ENCODE data around the gene LAMTOR5. TPM values are rescaled to one million over a fixed set of nuclear protein-coding genes. Genes with fewer than 3 reads are reported as not detected.

Gene LAMTOR5
- total and polyA plus RNA-seq, 7 donors: 61.2 to 543 (median 117) TPM

DNA sequence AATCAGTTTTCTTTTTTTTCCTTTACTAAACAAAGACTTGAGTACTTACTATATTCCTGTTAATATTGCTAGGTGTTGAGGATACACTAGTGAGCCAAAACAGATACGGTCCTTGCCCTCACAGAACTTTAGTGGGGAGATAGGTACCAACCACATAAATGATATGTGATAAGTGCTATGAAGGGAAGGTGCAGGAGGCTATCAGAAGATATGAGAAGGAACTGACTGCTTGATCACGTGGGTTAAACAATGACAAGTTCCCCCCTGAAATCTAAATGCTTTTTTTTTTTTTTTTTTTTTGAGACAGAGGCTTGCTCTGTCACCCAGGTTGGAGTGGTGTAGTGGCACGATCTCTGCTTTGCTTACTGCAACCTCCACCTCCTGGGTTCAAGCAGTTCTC, 43.3 kb downstream of the LAMTOR5 start:
- Histone ChIP-seq H3K27me3 (no peaks in the 10 kb centered on the region), H3K9me3 (no peaks in the 10 kb centered on the region), H3K27ac (no peak overlapping the region), H3K4me3 (no peak overlapping the region), H3K36me3 (peaks cover 0 to 38% (median 0%) of the 10 kb centered on the region in 4 donors), H3K4me1 (no peaks in the 10 kb centered on the region)
- WGBS, 2 donors: 94 to 97% methylated on average over 3 of the region's 3 CpGs
- TF ChIP-seq POLR2A (IDR thresholded peaks at IDR 0.05): no peak
- TF ChIP-seq EP300 (IDR thresholded peaks at IDR 0.05): no peak
- TF ChIP-seq, protein P1, sequence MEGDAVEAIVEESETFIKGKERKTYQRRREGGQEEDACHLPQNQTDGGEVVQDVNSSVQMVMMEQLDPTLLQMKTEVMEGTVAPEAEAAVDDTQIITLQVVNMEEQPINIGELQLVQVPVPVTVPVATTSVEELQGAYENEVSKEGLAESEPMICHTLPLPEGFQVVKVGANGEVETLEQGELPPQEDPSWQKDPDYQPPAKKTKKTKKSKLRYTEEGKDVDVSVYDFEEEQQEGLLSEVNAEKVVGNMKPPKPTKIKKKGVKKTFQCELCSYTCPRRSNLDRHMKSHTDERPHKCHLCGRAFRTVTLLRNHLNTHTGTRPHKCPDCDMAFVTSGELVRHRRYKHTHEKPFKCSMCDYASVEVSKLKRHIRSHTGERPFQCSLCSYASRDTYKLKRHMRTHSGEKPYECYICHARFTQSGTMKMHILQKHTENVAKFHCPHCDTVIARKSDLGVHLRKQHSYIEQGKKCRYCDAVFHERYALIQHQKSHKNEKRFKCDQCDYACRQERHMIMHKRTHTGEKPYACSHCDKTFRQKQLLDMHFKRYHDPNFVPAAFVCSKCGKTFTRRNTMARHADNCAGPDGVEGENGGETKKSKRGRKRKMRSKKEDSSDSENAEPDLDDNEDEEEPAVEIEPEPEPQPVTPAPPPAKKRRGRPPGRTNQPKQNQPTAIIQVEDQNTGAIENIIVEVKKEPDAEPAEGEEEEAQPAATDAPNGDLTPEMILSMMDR (IDR thresholded peaks at IDR 0.05): no peak
- no peak for TF ChIP-seq POLR2AphosphoS5 (IDR thresholded peaks at IDR 0.05)
- intact Hi-C loops (cut with DNase I): no loop called here
- DNase-seq: no peak

DNA sequence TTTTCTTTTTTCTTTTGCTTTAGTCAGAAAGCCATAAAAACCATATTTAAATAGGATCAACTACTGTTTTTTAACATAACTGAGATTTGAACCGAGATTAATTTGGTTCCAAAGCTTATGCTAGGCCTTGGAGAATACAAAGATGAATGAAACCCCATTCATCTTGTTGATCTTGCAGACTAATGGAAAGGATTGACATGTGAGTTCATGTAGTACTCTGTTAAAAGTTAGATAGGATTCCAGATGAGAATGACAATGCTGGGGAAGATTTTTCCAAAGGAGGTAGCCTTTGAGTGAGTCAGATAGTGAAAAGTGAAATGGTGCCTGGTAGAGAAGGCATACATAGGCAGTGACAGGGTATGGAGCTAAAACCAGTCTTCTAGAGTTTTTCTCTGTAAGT, 45.6 kb downstream of the LAMTOR5 start:
- no peaks in the 10 kb centered on the region for H3K4me1 ChIP-seq
- DNase-seq: no peak
- no peaks in the 10 kb centered on the region for H3K9me3 ChIP-seq
- TF ChIP-seq POLR2A (IDR thresholded peaks at IDR 0.05): no peak
- no peak overlapping the region for H3K27ac ChIP-seq
- peaks cover 0 to 38% (median 0%) of the 10 kb centered on the region in 4 donors for H3K36me3 ChIP-seq
- H3K27me3 ChIP-seq: no peaks in the 10 kb centered on the region
- H3K4me3 ChIP-seq: no peak overlapping the region
- intact Hi-C loops (cut with DNase I): no loop called here
- WGBS, 2 donors: 97 to 98% methylated on average over 1 of the region's 1 CpG

GRCh38 chr1:110360431-110360830, 47.1 kb downstream of the LAMTOR5 start:
- Histone ChIP-seq H3K9me3 (no peaks in the 10 kb centered on the region), H3K36me3 (peaks cover 0 to 32% (median 2%) of the 10 kb centered on the region in 4 donors), H3K4me1 (peaks cover 0 to 7% (median 0%) of the 10 kb centered on the region in 4 donors), H3K27me3 (no peaks in the 10 kb centered on the region), H3K4me3 (no peak overlapping the region), H3K27ac (no peak overlapping the region)
- no peak for DNase-seq
- no peak for TF ChIP-seq EP300 (IDR thresholded peaks at IDR 0.05)
- TF ChIP-seq POLR2A (IDR thresholded peaks at IDR 0.05): no peak
- TF ChIP-seq, protein P1 (IDR thresholded peaks at IDR 0.05): no peak
- no peak for TF ChIP-seq POLR2AphosphoS5 (IDR thresholded peaks at IDR 0.05)
- 91 to 95% methylated on average over 2 of the region's 2 CpGs for WGBS, 2 donors
- intact Hi-C loops (cut with DNase I): no loop called here

DNA sequence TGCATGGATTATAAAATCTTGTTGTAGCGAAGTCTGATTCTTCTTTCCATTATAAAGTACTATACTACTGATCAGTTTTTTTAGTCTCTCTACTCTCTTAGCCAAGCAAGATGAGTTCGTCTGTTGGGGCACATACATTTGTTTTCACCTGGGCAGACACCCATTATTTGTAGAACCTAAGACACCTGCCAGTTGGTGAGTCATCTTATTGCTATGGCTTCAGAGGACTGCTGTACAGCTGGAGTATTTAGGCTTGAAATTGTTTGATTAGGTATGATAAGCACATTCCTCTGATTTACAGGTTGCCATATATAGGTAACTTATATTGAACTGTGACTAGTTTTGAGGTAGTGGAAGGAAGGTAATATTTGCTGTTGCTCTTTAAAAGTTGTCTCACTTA, 51.1 kb downstream of the LAMTOR5 start:
- TF ChIP-seq POLR2A (IDR thresholded peaks at IDR 0.05) (no peak), EP300 (IDR thresholded peaks at IDR 0.05) (no peak), POLR2AphosphoS5 (IDR thresholded peaks at IDR 0.05) (no peak)
- TF ChIP-seq, protein P1 (IDR thresholded peaks at IDR 0.05): no peak
- WGBS, 2 donors: 41 to 76% methylated on average over 2 of the region's 2 CpGs
- Histone ChIP-seq H3K27me3 (no peaks in the 10 kb centered on the region), H3K4me1 (peaks cover 0 to 12% (median 0%) of the 10 kb centered on the region in 4 donors), H3K27ac (no peak overlapping the region), H3K36me3 (peaks cover 0 to 7% (median 2%) of the 10 kb centered on the region in 4 donors), H3K4me3 (no peak overlapping the region), H3K9me3 (no peaks in the 10 kb centered on the region)
- intact Hi-C loops (cut with DNase I): no loop called here
- no peak for DNase-seq

DNA sequence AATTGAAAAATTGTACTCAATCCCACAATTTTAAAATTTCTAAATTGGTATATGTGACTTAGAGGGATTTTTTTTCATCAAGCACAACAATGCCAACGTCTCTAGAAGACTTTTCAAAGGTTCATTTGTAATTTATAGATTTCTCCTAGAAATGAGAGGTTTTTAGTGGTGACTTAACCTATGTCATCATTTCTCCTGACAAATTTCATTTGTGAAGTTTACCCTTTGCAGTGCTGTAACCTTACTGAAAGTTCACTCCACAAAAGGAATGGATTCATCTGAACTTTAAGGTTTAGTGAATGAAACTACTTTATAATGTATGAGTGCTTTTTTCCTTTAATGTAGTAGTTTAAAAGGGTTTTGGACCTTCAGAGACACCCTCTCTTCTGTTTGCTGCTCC, 52.2 kb downstream of the LAMTOR5 start:
- no peaks in the 10 kb centered on the region for H3K9me3 ChIP-seq
- H3K27ac ChIP-seq: no peak overlapping the region
- no peak overlapping the region for H3K4me3 ChIP-seq
- no peak for TF ChIP-seq POLR2AphosphoS5 (IDR thresholded peaks at IDR 0.05)
- no peak for TF ChIP-seq POLR2A (IDR thresholded peaks at IDR 0.05)
- TF ChIP-seq, protein P1 (IDR thresholded peaks at IDR 0.05): no peak
- no peak for TF ChIP-seq EP300 (IDR thresholded peaks at IDR 0.05)
- 62 to 76% methylated on average over 1 of the region's 1 CpG for WGBS, 2 donors
- peaks cover 0 to 7% (median 2%) of the 10 kb centered on the region in 4 donors for H3K36me3 ChIP-seq
- no peak for DNase-seq
- H3K27me3 ChIP-seq: no peaks in the 10 kb centered on the region
- peaks cover 0 to 20% (median 3%) of the 10 kb centered on the region in 4 donors for H3K4me1 ChIP-seq
- intact Hi-C loops (cut with DNase I): no loop called here

Other genes starting within 250 kb of the LAMTOR5 start
- 1 to 10 TPM; 1.8 to 6.4 (median 3.2) TPM for gene KCNC4, start 197.4 kb downstream of the LAMTOR5 start, total RNA-seq
- 1 to 10 TPM in 1 of 3 donors, under 1 TPM in 2; 0.60 to 3.6 (median 0.69) TPM for gene KCNC4, start 197.4 kb downstream of the LAMTOR5 start, polyA plus RNA-seq
- 10 to 100 TPM; 23.2 to 32.1 (median 25.5) TPM for gene RBM15, start 68.3 kb downstream of the LAMTOR5 start, total RNA-seq
- 1 to 10 TPM; 1.8 to 8.9 (median 2.5) TPM for gene RBM15, start 68.3 kb downstream of the LAMTOR5 start, polyA plus RNA-seq
- 10 to 100 TPM in 1 of 4 donors, 1 to 10 TPM in 3; 3.7 to 10.2 (median 7.5) TPM for gene SLC16A4, start 16.7 kb downstream of the LAMTOR5 start, total RNA-seq
- gene SLC16A4, start 16.7 kb downstream of the LAMTOR5 start, polyA plus RNA-seq: 1 to 10 TPM in 2 of 3 donors, not detected in 1; 1.6 to 3.0 TPM
- gene PROK1, start 43.5 kb upstream of the LAMTOR5 start, total RNA-seq: 1 to 10 TPM in 1 of 4 donors, not detected in 3; 3.2 TPM
- under 1 TPM in 2 of 3 donors, not detected in 1; 0.09 to 0.46 TPM for gene PROK1, start 43.5 kb upstream of the LAMTOR5 start, polyA plus RNA-seq
- not detected for gene KCNA10, start 111.5 kb upstream of the LAMTOR5 start, total RNA-seq
- gene KCNA10, start 111.5 kb upstream of the LAMTOR5 start, polyA plus RNA-seq: not detected
- 1 to 10 TPM in 3 of 4 donors, under 1 TPM in 1; 0.82 to 5.8 (median 2.2) TPM for gene KCNA2, start 198.7 kb upstream of the LAMTOR5 start, total RNA-seq
- gene KCNA2, start 198.7 kb upstream of the LAMTOR5 start, polyA plus RNA-seq: under 1 TPM in 2 of 3 donors, not detected in 1; under 0.01 to 0.69 TPM

Measured in sigmoid colon (tissue), 7 donors.